CD14-positive monocyte (primary cell): ENCODE data around the gene PMEPA1. TPM values are rescaled to one million over a fixed set of nuclear protein-coding genes. Genes with fewer than 3 reads are reported as not detected.

Experiments
- DNase-seq, 3 donors: peaks; one replicate each; pipeline ENCODE4 v3.0.0-alpha.2; 2011 to 2022
- H2AFZ ChIP-seq: 2 replicates; pipeline ENCODE4 v1.6.0; 2012; ENCODE audit warnings: mild to moderate bottlenecking, low read depth, low read length, inconsistent platforms; ENCODE audit not compliant: insufficient read depth, poor library complexity, severe bottlenecking
- H3K27ac ChIP-seq, 2 donors: 1 replicate in 1 of 2; 2 replicates in 1 of 2; pipeline ENCODE4 v1.5.1; 2012 to 2013; ENCODE audit warnings: low read length in 2 of 2, control low read depth in 1 of 2, inconsistent platforms in 1 of 2, low read depth in 1 of 2, mild to moderate bottlenecking in 1 of 2
- H3K27me3 ChIP-seq, 2 donors: one replicate each; pipeline versions ENCODE4 v1.6.0 to v1.6.1; 2011 to 2013; ENCODE audit warnings: low read length in 2 of 2; ENCODE audit not compliant: control insufficient read depth in 2 of 2, insufficient read depth in 2 of 2
- H3K36me3 ChIP-seq, 2 donors: replicated peaks in 1 of 2; 1 replicate in 1 of 2; 2 replicates in 1 of 2; pipeline versions ENCODE4 v1.5.1 to v1.6.1; 2012 to 2013; ENCODE audit warnings: low read length in 2 of 2, control low read depth in 1 of 2, inconsistent platforms in 1 of 2, mild to moderate bottlenecking in 1 of 2; ENCODE audit not compliant: insufficient read depth in 2 of 2, control insufficient read depth in 1 of 2
- H3K4me1 ChIP-seq, 2 donors: 1 replicate in 1 of 2; 2 replicates in 1 of 2; pipeline versions ENCODE4 v1.5.1 to v1.6.1; 2012 to 2013; ENCODE audit warnings: low read length in 2 of 2, control low read depth in 1 of 2, inconsistent platforms in 1 of 2, mild to moderate bottlenecking in 1 of 2, moderate library complexity in 1 of 2; ENCODE audit not compliant: insufficient read depth in 2 of 2, control insufficient read depth in 1 of 2
- H3K4me2 ChIP-seq: replicated peaks from 2 replicates; pipeline ENCODE3; 2012; ENCODE audit warnings: low read length, moderate library complexity, mild to moderate bottlenecking; ENCODE audit not compliant: poor library complexity, severe bottlenecking; ENCODE audit errors: extremely low read depth
- H3K4me3 ChIP-seq, 3 experiments: fragments of 200-600 bp in 1 of 3; sonication (generic) in 1 of 3; replicated peaks in 1 of 3; 1 replicate in 2 of 3; 2 replicates in 1 of 3; pipeline ENCODE4 v1.5.1; 2011 to 2013; ENCODE audit warnings: low read length in 3 of 3, mild to moderate bottlenecking in 3 of 3, control low read depth in 2 of 3, low read depth in 2 of 3, inconsistent platforms in 1 of 3, moderate library complexity in 1 of 3
- H3K79me2 ChIP-seq: 2 replicates; pipeline ENCODE4 v1.6.0; 2012; ENCODE audit warnings: mild to moderate bottlenecking, control low read depth, inconsistent platforms, low read length, moderate library complexity; ENCODE audit not compliant: insufficient read depth
- H3K9ac ChIP-seq: 2 replicates; pipeline ENCODE4 v1.6.0; 2017; ENCODE audit warnings: low read length, mild to moderate bottlenecking; ENCODE audit not compliant: insufficient read depth, poor library complexity, severe bottlenecking
- H3K9me3 ChIP-seq, 2 donors: replicated peaks in 1 of 2; 1 replicate in 1 of 2; 2 replicates in 1 of 2; pipeline versions ENCODE4 v1.5.1 to v1.6.1; 2012 to 2013; ENCODE audit warnings: low read length in 2 of 2, control low read depth in 1 of 2; ENCODE audit not compliant: control insufficient read depth in 1 of 2, insufficient read depth in 1 of 2
- H4K20me1 ChIP-seq: 2 replicates; pipeline ENCODE4 v1.6.0; 2012; ENCODE audit warnings: mild to moderate bottlenecking, low read length, control low read depth, moderate library complexity; ENCODE audit not compliant: insufficient read depth
- H3K27ac Mint-ChIP-seq, 7 donors: one replicate each; pipeline ENCODE4 v1.8.0; 2020; ENCODE audit warnings: mild to moderate bottlenecking in 7 of 7, mixed read lengths in 7 of 7, moderate library complexity in 6 of 7, inconsistent platforms in 2 of 7
- H3K27me3 Mint-ChIP-seq, 3 donors: one replicate each; pipeline ENCODE4 v1.8.0; 2021 to 2022; ENCODE audit warnings: low read depth in 3 of 3, mild to moderate bottlenecking in 3 of 3, mixed read lengths in 3 of 3, moderate library complexity in 3 of 3, inconsistent platforms in 1 of 3
- H3K36me3 Mint-ChIP-seq, 2 donors: one replicate each; pipeline ENCODE4 v1.8.0; 2020; ENCODE audit warnings: mixed read lengths in 2 of 2, inconsistent platforms in 1 of 2, mild to moderate bottlenecking in 1 of 2
- H3K4me1 Mint-ChIP-seq: one replicate; pipeline ENCODE4 v1.8.0; 2020; ENCODE audit warnings: mild to moderate bottlenecking, mixed read lengths
- H3K4me3 Mint-ChIP-seq, 2 donors: one replicate each; pipeline ENCODE4 v1.8.0; 2020; ENCODE audit warnings: mild to moderate bottlenecking in 2 of 2, mixed read lengths in 2 of 2, moderate library complexity in 1 of 2
- H3K9me3 Mint-ChIP-seq, 7 donors: one replicate each; pipeline ENCODE4 v1.8.0; 2020 to 2022; ENCODE audit warnings: mixed read lengths in 7 of 7, mild to moderate bottlenecking in 6 of 7, moderate library complexity in 6 of 7, inconsistent platforms in 2 of 7
- WGBS: methylation state at CpG from one replicate; pipeline ENCODE4 v1.1.5; 2013; ENCODE audit warnings: missing lambda C conversion rate; ENCODE audit not compliant: insufficient coverage; 5-methylcytosine and 5-hydroxymethylcytosine counted together
- intact Hi-C, 2 donors: fragments of 100-400 bp; cut with micrococcal nuclease; formaldehyde crosslinking; loops; one replicate each; pipeline versions ENCODE4 v1.15.0 to v1.15.1; 2023
- polyA plus RNA-seq, 3 donors: library from polyadenylated mRNA; depleted of rRNA in 1 of 3; unstranded in 2 of 3; stranded (reverse) in 1 of 3; fragments of 300-500 nt in 2 of 3; fragments of >200 nt in 1 of 3; fragmentation: Illumina TruSeq in 2 of 3; gene quantifications; 1 replicate in 2 of 3; 2 replicates in 1 of 3; pipeline ENCODE4 v1.2.3, GENCODE V29; 2012 to 2021
- TF ChIP-seq, protein P1 (sequence below): fragments of 200-600 bp; IDR thresholded peaks from one replicate; pipeline ENCODE4 v1.8.0; 2022; ENCODE audit warnings: antibody characterized with exemption, mild to moderate bottlenecking

Gene PMEPA1
- polyA plus RNA-seq, 3 donors: 0.12 to 0.73 (median 0.59) TPM

DNA sequence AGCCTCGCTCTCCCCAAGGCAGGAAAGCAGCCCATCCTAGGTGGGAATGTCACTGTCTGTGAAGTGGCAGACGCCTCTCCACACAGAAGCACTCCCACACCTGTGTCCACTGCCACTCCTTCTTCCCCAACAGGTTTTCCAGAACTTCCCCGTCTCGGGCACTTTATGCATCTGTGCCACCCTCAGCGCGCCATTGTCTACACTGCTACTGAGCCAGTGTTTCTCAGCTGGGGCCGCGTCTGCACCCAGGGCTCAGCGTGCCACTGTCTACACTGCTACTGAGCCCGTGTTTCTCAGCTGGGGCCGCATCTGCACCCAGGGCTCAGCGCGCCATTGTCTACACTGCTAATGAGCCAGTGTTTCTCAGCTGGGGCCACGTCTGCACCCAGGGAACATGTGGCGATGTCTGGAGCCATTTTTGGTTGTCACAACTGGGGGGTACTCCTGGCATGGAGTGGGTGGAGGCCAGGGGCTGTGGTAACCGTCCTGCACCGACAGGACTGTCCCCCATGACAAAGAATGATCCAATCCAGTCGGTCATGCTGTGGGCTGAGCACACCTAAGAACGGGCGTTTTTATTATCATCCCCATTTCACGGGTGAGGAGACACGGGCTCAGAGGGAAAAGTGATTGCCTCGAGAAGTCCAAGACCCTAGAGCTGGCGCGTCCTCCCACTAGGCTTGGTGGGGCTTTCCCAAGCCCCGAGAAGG is 47.9 kb downstream of the PMEPA1 start:
- Histone ChIP-seq H3K4me1 (no peaks in the 10 kb centered on the region), H3K27me3 (no peaks in the 10 kb centered on the region), H3K79me2 (no peaks in the 10 kb centered on the region), H3K9me3 (no peaks in the 10 kb centered on the region), H3K36me3 (no peaks in the 10 kb centered on the region), H3K4me2 (no peak overlapping the region), H3K4me3 (no peak overlapping the region), H2AFZ (no peak overlapping the region), H4K20me1 (no peaks in the 10 kb centered on the region), H3K9ac (no peak overlapping the region), H3K27ac (no peak overlapping the region)
- no peaks in the 10 kb centered on the region for H3K36me3 Mint-ChIP-seq
- TF ChIP-seq, protein P1, sequence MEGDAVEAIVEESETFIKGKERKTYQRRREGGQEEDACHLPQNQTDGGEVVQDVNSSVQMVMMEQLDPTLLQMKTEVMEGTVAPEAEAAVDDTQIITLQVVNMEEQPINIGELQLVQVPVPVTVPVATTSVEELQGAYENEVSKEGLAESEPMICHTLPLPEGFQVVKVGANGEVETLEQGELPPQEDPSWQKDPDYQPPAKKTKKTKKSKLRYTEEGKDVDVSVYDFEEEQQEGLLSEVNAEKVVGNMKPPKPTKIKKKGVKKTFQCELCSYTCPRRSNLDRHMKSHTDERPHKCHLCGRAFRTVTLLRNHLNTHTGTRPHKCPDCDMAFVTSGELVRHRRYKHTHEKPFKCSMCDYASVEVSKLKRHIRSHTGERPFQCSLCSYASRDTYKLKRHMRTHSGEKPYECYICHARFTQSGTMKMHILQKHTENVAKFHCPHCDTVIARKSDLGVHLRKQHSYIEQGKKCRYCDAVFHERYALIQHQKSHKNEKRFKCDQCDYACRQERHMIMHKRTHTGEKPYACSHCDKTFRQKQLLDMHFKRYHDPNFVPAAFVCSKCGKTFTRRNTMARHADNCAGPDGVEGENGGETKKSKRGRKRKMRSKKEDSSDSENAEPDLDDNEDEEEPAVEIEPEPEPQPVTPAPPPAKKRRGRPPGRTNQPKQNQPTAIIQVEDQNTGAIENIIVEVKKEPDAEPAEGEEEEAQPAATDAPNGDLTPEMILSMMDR: no peak
- intact Hi-C loops: no loop called here
- peaks cover 0 to 6% (median 1%) of the 10 kb centered on the region in 3 donors for H3K27me3 Mint-ChIP-seq
- H3K27ac Mint-ChIP-seq: no peak overlapping the region
- DNase-seq: no peak
- H3K4me3 Mint-ChIP-seq: no peak overlapping the region
- H3K9me3 Mint-ChIP-seq: peaks cover 0 to 3% (median 0%) of the 10 kb centered on the region in 7 donors
- 89% methylated on average over 24 of the region's 26 CpGs for WGBS
- H3K4me1 Mint-ChIP-seq: no peaks in the 10 kb centered on the region

DNA sequence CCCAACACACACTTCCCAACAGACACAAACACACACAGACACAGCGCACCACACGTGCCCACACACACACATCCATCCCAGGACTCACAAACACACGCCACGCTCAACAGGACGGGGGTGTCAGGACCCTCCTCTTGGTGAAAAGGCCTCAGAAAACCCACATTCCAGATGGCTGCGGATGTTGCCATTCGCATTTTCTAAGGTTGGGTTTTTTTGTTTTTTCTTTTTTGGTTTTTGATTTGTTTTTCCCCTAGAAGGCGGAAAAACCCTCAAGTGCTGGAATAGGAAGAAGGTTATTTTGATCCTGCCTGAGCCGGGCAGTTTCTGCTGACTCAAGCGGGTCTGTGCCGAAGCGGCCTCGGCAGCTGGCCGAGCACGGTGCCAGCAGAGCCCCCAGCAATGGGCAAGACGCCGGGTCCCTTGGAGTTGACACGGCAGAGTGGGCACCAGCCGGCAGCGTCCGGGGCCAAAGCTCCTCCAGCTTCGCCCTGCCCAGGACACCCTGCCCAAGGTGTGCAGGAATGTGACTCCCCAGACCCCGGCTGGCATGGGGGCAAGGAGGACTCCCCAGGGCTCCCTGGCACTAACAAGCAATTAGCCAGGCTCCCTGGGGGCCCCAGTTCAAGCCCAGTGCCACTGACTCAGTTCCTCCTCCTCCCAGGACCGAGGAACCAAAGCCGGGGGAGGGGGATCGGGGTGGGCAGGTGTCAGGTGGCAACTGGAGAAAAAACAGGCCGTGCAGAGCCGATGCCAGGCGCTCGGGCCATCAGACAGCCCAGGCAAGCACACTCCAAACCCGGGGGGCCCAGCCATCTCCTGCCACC is 48.7 kb downstream of the PMEPA1 start:
- Mint-ChIP-seq H3K4me1 (no peaks in the 10 kb centered on the region), H3K9me3 (peaks cover 0 to 3% (median 0%) of the 10 kb centered on the region in 7 donors), H3K27ac (peak overlapping the region in 1 of 7 donors; percentile 3), H3K27me3 (peaks cover 0 to 5% (median 1%) of the 10 kb centered on the region in 3 donors), H3K4me3 (no peak overlapping the region), H3K36me3 (no peaks in the 10 kb centered on the region)
- Histone ChIP-seq H3K36me3 (no peaks in the 10 kb centered on the region), H3K9me3 (no peaks in the 10 kb centered on the region), H3K4me2 (no peak overlapping the region), H3K9ac (no peak overlapping the region), H4K20me1 (no peaks in the 10 kb centered on the region), H3K27ac (no peak overlapping the region), H3K79me2 (no peaks in the 10 kb centered on the region), H3K4me1 (no peaks in the 10 kb centered on the region), H2AFZ (no peak overlapping the region), H3K4me3 (no peak overlapping the region), H3K27me3 (no peaks in the 10 kb centered on the region)
- no peak for DNase-seq
- intact Hi-C loops: no loop called here
- WGBS: 93% methylated on average over 11 of the region's 31 CpGs
- TF ChIP-seq, protein P1: no peak
